Upper lobe of left lung (tissue), 6 donors: ENCODE measurements around the gene LIPK. TPM values are rescaled to one million over a fixed set of nuclear protein-coding genes. Genes with fewer than 3 reads are reported as not detected.

Source experiments
- ATAC-seq, 2 donors: fragments of 200-7000 bp; cut with Tn5 transposase; one replicate each; pipeline ENCODE4 v1.9.1; 2022; ENCODE audit warnings: mild to moderate bottlenecking in 2 of 2, moderate library complexity in 2 of 2; ENCODE audit not compliant: low FRiP score in 2 of 2
- DNase-seq, 2 donors: peaks; one replicate each; pipeline ENCODE4 v3.0.0-alpha.2; 2019 to 2020
- H3K27ac ChIP-seq, 4 donors: fragments of 200-600 bp; sonication (generic); one replicate each; pipeline ENCODE4 v1.5.1; 2016 to 2019
- H3K27me3 ChIP-seq, 4 donors: fragments of 200-600 bp; sonication (generic); one replicate each; pipeline ENCODE4 v1.5.1; 2017 to 2019
- H3K36me3 ChIP-seq, 4 donors: fragments of 200-600 bp; sonication (generic); one replicate each; pipeline ENCODE4 v1.5.1; 2016 to 2019
- H3K4me1 ChIP-seq, 4 donors: fragments of 200-600 bp; sonication (generic); one replicate each; pipeline ENCODE4 v1.5.1; 2018 to 2019
- H3K4me3 ChIP-seq, 4 donors: fragments of 200-600 bp; sonication (generic); one replicate each; pipeline ENCODE4 v1.5.1; 2017 to 2019; ENCODE audit warnings: mild to moderate bottlenecking in 2 of 4, moderate library complexity in 1 of 4
- H3K9me3 ChIP-seq, 4 donors: fragments of 200-600 bp; sonication (generic); one replicate each; pipeline ENCODE4 v1.5.1; 2018 to 2019
- EP300 ChIP-seq, 4 donors: sonication (generic); formaldehyde crosslinking; IDR thresholded peaks; one replicate each; pipeline ENCODE4 v1.5.1; 2017; ENCODE audit warnings: antibody characterized with exemption in 4 of 4, control low read depth in 2 of 4
- POLR2A ChIP-seq, 4 donors: fragments of 450-650 bp; IDR thresholded peaks; one replicate each; pipeline ENCODE4 v1.5.1; 2016 to 2017; ENCODE audit warnings: antibody characterized with exemption in 4 of 4, mild to moderate bottlenecking in 2 of 4
- POLR2AphosphoS5 ChIP-seq, 2 donors: sonication (generic); formaldehyde crosslinking; IDR thresholded peaks; one replicate each; pipeline ENCODE4 v1.5.1; 2017; ENCODE audit warnings: antibody characterized with exemption in 2 of 2
- WGBS, 2 donors: methylation state at CpG; one replicate each; pipeline ENCODE4 v1.1.5; 2017 to 2018; 5-methylcytosine and 5-hydroxymethylcytosine counted together
- total RNA-seq, 6 donors: library from RNA; depleted of rRNA in 4 of 6; stranded (reverse); fragments of >200 nt in 4 of 6; gene quantifications; one replicate each; pipeline versions ENCODE4 v1.1.0 to v1.2.1, GENCODE V29; 2016 to 2021
- TF ChIP-seq, protein P1 (sequence below), 6 experiments: fragments of 450-650 bp in 4 of 6; fragments of 200-600 bp in 2 of 6; sonication (generic) in 2 of 6; IDR thresholded peaks; one replicate each; pipeline ENCODE4 v1.5.1; 2016 to 2019; ENCODE audit warnings: antibody characterized with exemption in 6 of 6
- donor health status: DM: no; HTN: no; CAD: no; lungs with moderate emphysema.
- donor health status: DM: no; HTN: yes; CAD: no; lungs with severe emphysema.

LIPK gene
- total RNA-seq, 6 donors from 2014 or later = not detected

DNA sequence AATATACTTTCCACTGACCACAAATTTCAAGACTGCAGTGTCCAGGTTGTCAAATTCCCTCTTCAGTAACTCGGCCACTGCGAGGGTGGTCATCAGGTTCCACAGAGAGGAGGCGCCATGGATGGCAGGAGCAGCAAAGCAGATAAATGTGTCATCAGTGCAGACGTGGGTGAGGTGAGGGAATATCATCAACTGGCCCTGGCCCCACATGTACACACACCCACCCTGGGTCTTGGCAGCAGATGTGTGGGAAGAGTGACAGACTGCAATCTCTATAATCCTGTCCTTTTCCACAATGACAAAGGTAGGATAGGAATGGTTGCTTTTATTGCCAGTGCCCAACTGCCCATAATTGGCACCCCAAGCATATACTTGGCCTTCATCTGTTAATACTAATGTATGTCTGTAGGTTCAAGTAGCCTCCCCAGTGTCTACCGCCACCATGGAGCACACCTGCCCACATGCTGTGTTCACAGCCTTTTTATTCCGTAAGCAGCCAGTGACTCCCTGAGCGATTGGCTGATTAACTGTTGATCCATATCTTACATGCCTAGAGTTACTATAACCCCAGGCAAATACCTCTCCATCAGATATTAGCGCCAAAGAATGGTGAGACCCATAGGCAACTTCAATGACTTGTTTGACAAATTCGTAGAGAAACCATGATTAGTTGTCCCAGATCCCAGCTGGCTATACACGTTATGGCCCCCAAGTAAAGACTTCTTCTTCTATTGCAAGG lies 80.2 kb downstream of the LIPK start:
- ATAC-seq = no peak
- 92 to 97% methylated on average over 10 of the region's 10 CpGs for WGBS, 2 donors
- H3K36me3 ChIP-seq = no peaks in the 10 kb centered on the region
- no peak for TF ChIP-seq POLR2A (IDR thresholded peaks at IDR 0.05)
- TF ChIP-seq, protein P1, sequence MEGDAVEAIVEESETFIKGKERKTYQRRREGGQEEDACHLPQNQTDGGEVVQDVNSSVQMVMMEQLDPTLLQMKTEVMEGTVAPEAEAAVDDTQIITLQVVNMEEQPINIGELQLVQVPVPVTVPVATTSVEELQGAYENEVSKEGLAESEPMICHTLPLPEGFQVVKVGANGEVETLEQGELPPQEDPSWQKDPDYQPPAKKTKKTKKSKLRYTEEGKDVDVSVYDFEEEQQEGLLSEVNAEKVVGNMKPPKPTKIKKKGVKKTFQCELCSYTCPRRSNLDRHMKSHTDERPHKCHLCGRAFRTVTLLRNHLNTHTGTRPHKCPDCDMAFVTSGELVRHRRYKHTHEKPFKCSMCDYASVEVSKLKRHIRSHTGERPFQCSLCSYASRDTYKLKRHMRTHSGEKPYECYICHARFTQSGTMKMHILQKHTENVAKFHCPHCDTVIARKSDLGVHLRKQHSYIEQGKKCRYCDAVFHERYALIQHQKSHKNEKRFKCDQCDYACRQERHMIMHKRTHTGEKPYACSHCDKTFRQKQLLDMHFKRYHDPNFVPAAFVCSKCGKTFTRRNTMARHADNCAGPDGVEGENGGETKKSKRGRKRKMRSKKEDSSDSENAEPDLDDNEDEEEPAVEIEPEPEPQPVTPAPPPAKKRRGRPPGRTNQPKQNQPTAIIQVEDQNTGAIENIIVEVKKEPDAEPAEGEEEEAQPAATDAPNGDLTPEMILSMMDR (IDR thresholded peaks at IDR 0.05) = no peak
- no peak for TF ChIP-seq EP300 (IDR thresholded peaks at IDR 0.05)
- TF ChIP-seq POLR2AphosphoS5 (IDR thresholded peaks at IDR 0.05) = no peak
- no peaks in the 10 kb centered on the region for H3K27me3 ChIP-seq
- no peak overlapping the region for H3K4me3 ChIP-seq
- no peak for DNase-seq
- no peak overlapping the region for H3K27ac ChIP-seq
- no peaks in the 10 kb centered on the region for H3K9me3 ChIP-seq
- no peaks in the 10 kb centered on the region for H3K4me1 ChIP-seq

DNA sequence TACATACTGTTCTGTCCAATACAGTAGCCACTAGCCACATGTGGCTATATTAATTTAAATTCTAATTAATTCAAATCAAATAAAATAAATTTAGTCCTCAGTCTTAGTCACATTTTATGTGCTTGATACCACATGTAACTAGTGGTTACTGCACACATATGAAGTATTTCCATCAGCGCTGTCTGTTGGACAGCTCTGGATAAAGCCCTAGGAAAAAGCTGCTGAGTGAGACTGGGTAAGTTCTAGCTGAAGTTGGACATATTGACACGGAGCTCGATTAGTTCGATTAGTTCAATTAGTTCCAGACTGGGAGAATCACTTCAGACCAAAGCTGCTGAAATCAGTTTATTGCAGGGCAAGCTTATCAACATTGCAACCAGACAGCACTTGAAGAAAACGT lies 81.4 kb downstream of the LIPK start:
- Histone ChIP-seq H3K27me3 (no peaks in the 10 kb centered on the region), H3K9me3 (no peaks in the 10 kb centered on the region), H3K4me1 (peaks cover 0 to 7% (median 0%) of the 10 kb centered on the region in 4 donors), H3K36me3 (no peaks in the 10 kb centered on the region), H3K4me3 (no peak overlapping the region), H3K27ac (no peak overlapping the region)
- no peak for TF ChIP-seq POLR2A (IDR thresholded peaks at IDR 0.05)
- no peak for TF ChIP-seq POLR2AphosphoS5 (IDR thresholded peaks at IDR 0.05)
- TF ChIP-seq EP300 (IDR thresholded peaks at IDR 0.05) = no peak
- TF ChIP-seq, protein P1 (IDR thresholded peaks at IDR 0.05) = no peak
- WGBS, 2 donors = 69 to 83% methylated on average over 5 of the region's 5 CpGs
- DNase-seq (no peak), ATAC-seq (no peak)

DNA sequence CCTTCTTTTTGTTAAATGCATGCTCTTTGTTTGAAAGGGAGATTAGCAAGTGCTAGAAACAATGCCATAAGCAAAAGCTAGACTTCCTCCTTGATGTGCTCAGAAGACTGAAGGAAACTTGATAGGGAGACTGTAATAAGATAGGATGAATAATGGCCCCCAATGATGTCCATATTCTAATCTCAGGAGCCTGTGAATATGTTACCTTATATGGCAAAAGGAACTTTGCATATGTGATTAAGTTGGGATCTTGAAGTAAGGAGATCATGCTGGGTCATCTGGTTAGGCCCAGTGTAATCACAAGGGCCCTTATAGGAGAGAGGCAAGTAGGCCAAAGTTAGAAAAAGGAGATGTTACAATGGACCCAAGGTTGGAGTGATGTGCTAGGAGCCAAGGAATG lies 82.9 kb downstream of the LIPK start:
- DNase-seq (no peak), ATAC-seq (no peak)
- Histone ChIP-seq H3K27me3 (no peaks in the 10 kb centered on the region), H3K27ac (no peak overlapping the region), H3K9me3 (no peaks in the 10 kb centered on the region), H3K4me1 (peaks cover 0 to 9% (median 0%) of the 10 kb centered on the region in 4 donors), H3K4me3 (no peak overlapping the region), H3K36me3 (no peaks in the 10 kb centered on the region)
- no peak for TF ChIP-seq EP300 (IDR thresholded peaks at IDR 0.05)
- TF ChIP-seq POLR2A (IDR thresholded peaks at IDR 0.05) = no peak
- no peak for TF ChIP-seq POLR2AphosphoS5 (IDR thresholded peaks at IDR 0.05)
- TF ChIP-seq, protein P1 (IDR thresholded peaks at IDR 0.05) = no peak

DNA sequence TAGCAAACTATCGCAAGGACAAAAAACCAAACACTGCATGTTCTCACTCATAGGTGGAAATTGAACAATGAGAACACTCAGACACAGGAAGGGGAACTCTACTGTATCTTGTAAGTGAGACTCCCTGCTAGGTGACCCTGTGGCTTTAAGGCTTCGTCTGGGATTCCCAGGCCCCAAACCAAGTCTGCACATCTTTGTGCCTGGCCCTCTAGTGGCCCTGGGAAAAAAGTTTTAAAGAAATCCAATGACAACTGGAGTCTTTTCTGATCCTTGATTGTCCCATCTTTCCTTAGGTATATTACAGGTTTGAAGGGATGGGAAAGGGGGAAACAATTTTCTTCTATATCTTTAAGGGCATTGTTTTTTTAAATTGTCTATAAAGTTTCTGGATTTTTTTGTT lies 85.9 kb downstream of the LIPK start:
- no peak for DNase-seq
- no peak for TF ChIP-seq POLR2AphosphoS5 (IDR thresholded peaks at IDR 0.05)
- TF ChIP-seq, protein P1 (IDR thresholded peaks at IDR 0.05) = peak in 1 of 6 experiments; percentile 15

DNA sequence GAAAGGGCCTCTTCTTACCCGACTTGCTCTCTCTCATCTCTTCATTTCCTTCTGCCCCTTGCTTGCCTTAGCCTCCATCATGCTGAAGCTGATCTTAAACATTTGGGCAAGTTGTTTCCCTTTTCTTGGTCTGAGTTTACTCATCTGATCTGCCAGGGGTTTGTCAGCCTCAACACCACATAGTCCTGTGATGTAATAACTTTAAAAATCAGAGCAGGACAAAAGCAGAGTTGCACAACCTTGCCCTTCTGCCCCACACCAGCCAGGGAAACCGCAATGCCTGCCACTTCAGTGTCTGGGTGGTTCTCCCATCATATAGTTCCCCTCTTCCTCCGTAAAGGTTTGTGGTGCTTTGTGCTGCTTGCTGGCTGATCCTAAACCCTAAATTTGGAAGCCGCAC lies 86.6 kb downstream of the LIPK start:
- no peaks in the 10 kb centered on the region for H3K27me3 ChIP-seq
- TF ChIP-seq, protein P1 (IDR thresholded peaks at IDR 0.05) = no peak
- peak in 1 of 4 donors; percentile 30 for TF ChIP-seq EP300 (IDR thresholded peaks at IDR 0.05)
- no peak for TF ChIP-seq POLR2A (IDR thresholded peaks at IDR 0.05)
- peak; percentile 12 to 41 for TF ChIP-seq POLR2AphosphoS5 (IDR thresholded peaks at IDR 0.05)
- DNase-seq (peak in 1 of 2 donors; percentile 63), ATAC-seq (peak; percentile 30 to 90)
- H3K9me3 ChIP-seq = no peaks in the 10 kb centered on the region
- H3K36me3 ChIP-seq = no peaks in the 10 kb centered on the region
- H3K4me1 ChIP-seq = peaks cover 0 to 9% (median 0%) of the 10 kb centered on the region in 4 donors
- 48 to 67% methylated on average over 4 of the region's 4 CpGs for WGBS, 2 donors
- no peak overlapping the region for H3K4me3 ChIP-seq
- H3K27ac ChIP-seq = no peak overlapping the region

More for the DNA sequence above, 85.9 kb downstream of the LIPK start:
- Histone ChIP-seq H3K4me3 (no peak overlapping the region), H3K27me3 (no peaks in the 10 kb centered on the region), H3K4me1 (peaks cover 0 to 9% (median 0%) of the 10 kb centered on the region in 4 donors), H3K36me3 (no peaks in the 10 kb centered on the region), H3K9me3 (no peaks in the 10 kb centered on the region), H3K27ac (no peak overlapping the region)
- ATAC-seq = no peak
- WGBS, 2 donors = 60% methylated on average over 2 of the region's 2 CpGs
